H9 (cell line): ENCODE data around the gene RABGAP1L. TPM values are rescaled to one million over a fixed set of nuclear protein-coding genes. Genes with fewer than 3 reads are reported as not detected.

Experiments
- DNase-seq: peaks from one replicate; pipeline ENCODE4 v3.0.0-alpha.2; 2017
- H2AFZ ChIP-seq: one replicate; pipeline ENCODE4 v1.6.1; 2013; ENCODE audit warnings: mild to moderate bottlenecking, low read length, control low read depth, moderate library complexity
- H2AK5ac ChIP-seq: 2 replicates; pipeline ENCODE4 v1.6.1; 2013; ENCODE audit warnings: low read length, control low read depth, mixed read lengths; ENCODE audit not compliant: insufficient read length
- H2BK120ac ChIP-seq: one replicate; pipeline ENCODE4 v1.6.1; 2013; ENCODE audit warnings: low read depth, mild to moderate bottlenecking, low read length, control low read depth, inconsistent platforms; ENCODE audit not compliant: poor library complexity, severe bottlenecking
- H2BK12ac ChIP-seq: 2 replicates; pipeline ENCODE4 v1.6.1; 2013; ENCODE audit warnings: low read length, control low read depth, mixed read lengths, low read depth; ENCODE audit not compliant: insufficient read length
- H2BK15ac ChIP-seq: 2 replicates; pipeline ENCODE4 v1.6.1; 2013; ENCODE audit warnings: low read depth, low read length, control low read depth
- H2BK20ac ChIP-seq: one replicate; pipeline ENCODE4 v1.6.1; 2013; ENCODE audit warnings: low read depth, mild to moderate bottlenecking, low read length, control low read depth, inconsistent platforms; ENCODE audit not compliant: poor library complexity, severe bottlenecking
- H2BK5ac ChIP-seq: 2 replicates; pipeline ENCODE4 v1.6.1; 2013; ENCODE audit warnings: low read length, control low read depth, mixed read lengths; ENCODE audit not compliant: insufficient read length
- H3K14ac ChIP-seq: 2 replicates; pipeline ENCODE4 v1.6.1; 2013; ENCODE audit warnings: low read length, control low read depth; ENCODE audit not compliant: insufficient read depth
- H3K18ac ChIP-seq: 2 replicates; pipeline ENCODE4 v1.6.1; 2013; ENCODE audit warnings: low read depth, mild to moderate bottlenecking, mixed read lengths, low read length, control low read depth; ENCODE audit not compliant: insufficient read length
- H3K23ac ChIP-seq: 2 replicates; pipeline ENCODE4 v1.6.1; 2013; ENCODE audit warnings: low read length, control low read depth, mixed read lengths, low read depth; ENCODE audit not compliant: insufficient read length
- H3K23me2 ChIP-seq: 2 replicates; pipeline ENCODE4 v1.6.1; 2013; ENCODE audit warnings: low read depth, mild to moderate bottlenecking, mixed read lengths, low read length, control low read depth; ENCODE audit not compliant: insufficient read length, poor library complexity, severe bottlenecking
- H3K27ac ChIP-seq: 2 replicates; pipeline ENCODE4 v1.5.1; 2013; ENCODE audit warnings: low read length, control low read depth, mixed read lengths, low read depth; ENCODE audit not compliant: insufficient read length
- H3K27me3 ChIP-seq: 2 replicates; pipeline ENCODE4 v1.6.1; 2013; ENCODE audit warnings: low read length, control low read depth, inconsistent platforms; ENCODE audit not compliant: insufficient read depth
- H3K4ac ChIP-seq: 2 replicates; pipeline ENCODE4 v1.6.1; 2013; ENCODE audit warnings: low read depth, mild to moderate bottlenecking, control low read depth, inconsistent platforms, low read length, moderate library complexity
- H3K4me1 ChIP-seq: 2 replicates; pipeline ENCODE4 v1.6.1; 2013; ENCODE audit warnings: low read length, control low read depth, inconsistent platforms; ENCODE audit not compliant: insufficient read depth
- H3K4me2 ChIP-seq: 2 replicates; pipeline ENCODE4 v1.6.1; 2013; ENCODE audit warnings: low read length, control low read depth, mixed read lengths; ENCODE audit not compliant: insufficient read length, insufficient read depth
- H3K56ac ChIP-seq: 2 replicates; pipeline ENCODE4 v1.6.1; 2013; ENCODE audit warnings: low read depth, mild to moderate bottlenecking, mixed read lengths, low read length, control low read depth; ENCODE audit not compliant: insufficient read length
- H3K79me1 ChIP-seq: 2 replicates; pipeline ENCODE4 v1.6.1; 2013; ENCODE audit warnings: low read depth, mild to moderate bottlenecking, moderate library complexity, low read length, control low read depth, inconsistent platforms; ENCODE audit not compliant: insufficient read depth, poor library complexity, severe bottlenecking
- H3K79me2 ChIP-seq: 2 replicates; pipeline ENCODE4 v1.6.1; 2013; ENCODE audit warnings: low read length, control low read depth, inconsistent platforms; ENCODE audit not compliant: insufficient read depth
- H3K9ac ChIP-seq: 2 replicates; pipeline ENCODE4 v1.6.1; 2013; ENCODE audit warnings: low read length, control low read depth, mixed read lengths; ENCODE audit not compliant: insufficient read length; ENCODE audit errors: extremely low read depth
- H3K9me3 ChIP-seq: one replicate; pipeline ENCODE4 v1.6.1; 2013; ENCODE audit warnings: low read depth, low read length, inconsistent platforms; ENCODE audit not compliant: control insufficient read depth
- H3T11ph ChIP-seq: one replicate; pipeline ENCODE4 v1.6.1; 2013; ENCODE audit warnings: mild to moderate bottlenecking, low read length, control low read depth, inconsistent platforms
- H4K20me1 ChIP-seq: one replicate; pipeline ENCODE4 v1.6.1; 2013; ENCODE audit not compliant: control insufficient read depth, insufficient read length, insufficient read depth
- H4K5ac ChIP-seq: 2 replicates; pipeline ENCODE4 v1.6.1; 2013; ENCODE audit warnings: low read depth, mild to moderate bottlenecking, mixed read lengths, low read length, control low read depth; ENCODE audit not compliant: insufficient read length
- H4K8ac ChIP-seq: replicated peaks from 2 replicates; pipeline ENCODE4 v1.6.1; 2013; ENCODE audit warnings: low read length, control low read depth, mixed read lengths, low read depth; ENCODE audit not compliant: insufficient read length
- H4K91ac ChIP-seq: 2 replicates; pipeline ENCODE4 v1.6.1; 2013; ENCODE audit warnings: low read depth, mild to moderate bottlenecking, moderate library complexity, mixed read lengths, low read length, control low read depth; ENCODE audit not compliant: insufficient read length
- H3K27ac Mint-ChIP-seq, 3 experiments: 2 replicates in 2 of 3; 3 replicates in 1 of 3; pipeline ENCODE4 v1.8.0; 2020 to 2021; ENCODE audit warnings: mixed read lengths in 3 of 3, mild to moderate bottlenecking in 1 of 3, moderate library complexity in 1 of 3
- H3K27me3 Mint-ChIP-seq: 2 replicates; pipeline ENCODE4 v1.8.0; 2021; ENCODE audit warnings: low read depth, mild to moderate bottlenecking, moderate library complexity, mixed read lengths
- H3K36me3 Mint-ChIP-seq, 3 experiments: 2 replicates in 2 of 3; 3 replicates in 1 of 3; pipeline ENCODE4 v1.8.0; 2020 to 2021; ENCODE audit warnings: low read depth in 3 of 3, mixed read lengths in 3 of 3; ENCODE audit not compliant: insufficient read depth in 1 of 3
- H3K4me1 Mint-ChIP-seq, 2 experiments: 2 replicates each; pipeline ENCODE4 v1.8.0; 2020; ENCODE audit warnings: mixed read lengths in 2 of 2
- H3K4me3 Mint-ChIP-seq, 2 experiments: 2 replicates in 1 of 2; 3 replicates in 1 of 2; pipeline ENCODE4 v1.8.0; 2020 to 2021; ENCODE audit warnings: mild to moderate bottlenecking in 2 of 2, mixed read lengths in 2 of 2, moderate library complexity in 1 of 2
- H3K9me3 Mint-ChIP-seq, 2 experiments: 2 replicates in 1 of 2; 3 replicates in 1 of 2; pipeline ENCODE4 v1.8.0; 2020; ENCODE audit warnings: mild to moderate bottlenecking in 2 of 2, mixed read lengths in 2 of 2, moderate library complexity in 1 of 2
- CTCF ChIP-seq: fragments of 200-600 bp; sonication (generic); conservative IDR thresholded peaks from 3 replicates; pipeline ENCODE4 v1.8.0; 2021; ENCODE audit warnings: antibody characterized with exemption, mild to moderate bottlenecking
- WGBS: extraction: QIAGEN DNeasy Blood & Tissue Kit; methylation state at CpG from one replicate; pipeline ENCODE4 v1.1.7; 2013; ENCODE audit warnings: missing lambda C conversion rate, low lambda C conversion rate, mixed read lengths; ENCODE audit not compliant: insufficient read length; ENCODE audit errors: extremely low coverage; 5-methylcytosine and 5-hydroxymethylcytosine counted together
- total RNA-seq: library from RNA; stranded (reverse); gene quantifications from 2 replicates; pipeline ENCODE4 v1.2.1, GENCODE V29; 2021

The RABGAP1L gene
- total RNA-seq, 1 experiment from 2014 or later: 147 TPM

DNA sequence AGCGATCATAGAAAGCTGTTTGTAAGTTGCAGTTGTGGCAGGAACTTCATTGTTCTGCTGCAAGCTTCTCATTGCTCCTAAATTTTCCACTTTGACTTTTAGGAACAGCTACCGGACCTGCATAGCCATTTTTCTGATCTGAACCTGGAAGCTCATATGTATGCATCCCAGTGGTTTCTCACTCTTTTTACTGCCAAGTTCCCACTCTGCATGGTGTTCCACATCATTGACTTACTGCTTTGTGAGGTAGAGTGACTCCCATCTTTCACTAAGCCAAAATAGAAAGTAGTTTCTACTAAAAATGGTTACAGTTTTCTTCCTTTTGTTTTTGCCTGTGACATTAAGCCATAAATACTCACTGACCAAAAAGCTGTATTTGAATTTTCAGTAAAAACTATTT lies 542.7 kb downstream of the RABGAP1L start:
- H2AK5ac ChIP-seq: no peak overlapping the region
- no peak overlapping the region for H3K23ac ChIP-seq
- Mint-ChIP-seq H3K4me3 (no peak overlapping the region), H3K36me3 (no peaks in the 10 kb centered on the region), H3K9me3 (no peaks in the 10 kb centered on the region), H3K27me3 (no peaks in the 10 kb centered on the region), H3K27ac (no peak overlapping the region; a peak in 1 of 7 replicates), H3K4me1 (peaks cover 11 to 13% of the 10 kb centered on the region in 2 experiments)
- H3K18ac ChIP-seq: no peak overlapping the region
- H3K14ac ChIP-seq: no peak overlapping the region
- no peak for TF ChIP-seq CTCF
- no peaks in the 10 kb centered on the region for H4K20me1 ChIP-seq
- H3K4me2 ChIP-seq: no peak overlapping the region
- no peak overlapping the region for H3K27ac ChIP-seq
- no peaks in the 10 kb centered on the region for H3K23me2 ChIP-seq
- H4K91ac ChIP-seq: no peak overlapping the region
- no peak overlapping the region for H2BK12ac ChIP-seq
- no peak overlapping the region for H2BK5ac ChIP-seq
- no peak overlapping the region for H2BK20ac ChIP-seq
- H3K9me3 ChIP-seq: no peaks in the 10 kb centered on the region
- H3K9ac ChIP-seq: no peak overlapping the region
- no peak overlapping the region for H4K5ac ChIP-seq
- no peaks in the 10 kb centered on the region for H3K27me3 ChIP-seq
- H3K4ac ChIP-seq: no peak overlapping the region
- H2BK15ac ChIP-seq: no peak overlapping the region
- H3K79me2 ChIP-seq: no peaks in the 10 kb centered on the region
- H3K56ac ChIP-seq: no peak overlapping the region
- no peaks in the 10 kb centered on the region for H3K79me1 ChIP-seq
- WGBS: no CpG with 5 or more reads among the region's 2 CpGs
- no peak overlapping the region for H2AFZ ChIP-seq
- H2BK120ac ChIP-seq: no peak overlapping the region
- no peak overlapping the region for H3T11ph ChIP-seq
- no peak for DNase-seq
- no peaks in the 10 kb centered on the region for H3K4me1 ChIP-seq
- no peak overlapping the region for H4K8ac ChIP-seq
